ENCODE measurements around the gene LCK.

Gene LCK

DNA sequence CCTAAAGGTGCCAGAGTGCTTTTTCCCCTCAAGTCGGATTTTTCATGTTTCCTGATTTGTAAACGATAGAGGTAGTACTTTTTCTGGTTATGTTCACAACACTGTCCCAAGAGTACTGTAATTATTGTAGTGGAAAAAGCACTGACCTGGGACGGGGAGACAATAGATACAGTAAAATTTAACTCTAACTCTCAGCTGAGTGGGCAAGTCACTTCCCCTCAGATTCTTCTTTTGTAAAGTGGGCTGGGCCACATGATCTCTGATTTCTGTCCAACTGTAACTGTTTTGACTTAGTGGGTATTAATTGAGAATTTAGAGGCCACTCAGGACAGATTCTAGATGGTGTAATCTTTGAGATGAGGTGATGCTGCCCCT is 65.8 kb downstream of the LCK start:
- TF ChIP-seq, protein P1, sequence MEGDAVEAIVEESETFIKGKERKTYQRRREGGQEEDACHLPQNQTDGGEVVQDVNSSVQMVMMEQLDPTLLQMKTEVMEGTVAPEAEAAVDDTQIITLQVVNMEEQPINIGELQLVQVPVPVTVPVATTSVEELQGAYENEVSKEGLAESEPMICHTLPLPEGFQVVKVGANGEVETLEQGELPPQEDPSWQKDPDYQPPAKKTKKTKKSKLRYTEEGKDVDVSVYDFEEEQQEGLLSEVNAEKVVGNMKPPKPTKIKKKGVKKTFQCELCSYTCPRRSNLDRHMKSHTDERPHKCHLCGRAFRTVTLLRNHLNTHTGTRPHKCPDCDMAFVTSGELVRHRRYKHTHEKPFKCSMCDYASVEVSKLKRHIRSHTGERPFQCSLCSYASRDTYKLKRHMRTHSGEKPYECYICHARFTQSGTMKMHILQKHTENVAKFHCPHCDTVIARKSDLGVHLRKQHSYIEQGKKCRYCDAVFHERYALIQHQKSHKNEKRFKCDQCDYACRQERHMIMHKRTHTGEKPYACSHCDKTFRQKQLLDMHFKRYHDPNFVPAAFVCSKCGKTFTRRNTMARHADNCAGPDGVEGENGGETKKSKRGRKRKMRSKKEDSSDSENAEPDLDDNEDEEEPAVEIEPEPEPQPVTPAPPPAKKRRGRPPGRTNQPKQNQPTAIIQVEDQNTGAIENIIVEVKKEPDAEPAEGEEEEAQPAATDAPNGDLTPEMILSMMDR (IDR thresholded peaks at IDR 0.05; ENCODE audit: insufficient read depth, low read depth, low read length, missing control alignments), result no peak
- no peak for DNase-seq (ENCODE audit: low read depth)
- no peak overlapping the region for H3K4me3 ChIP-seq (ENCODE audit: low read length)

- H3K4me3 ChIP-seq (ENCODE audit: low read length), result no peak overlapping the region
- TF ChIP-seq, protein P1 (IDR thresholded peaks at IDR 0.05; ENCODE audit: insufficient read depth, low read depth, low read length, missing control alignments), result no peak
Measured at GRCh38 chr1:32318127-32318869, 67.2 kb downstream of the LCK start.

GRCh38 chr1:32321712-32322291 is 70.7 kb downstream of the LCK start:
- TF ChIP-seq, protein P1 (IDR thresholded peaks at IDR 0.05; ENCODE audit: insufficient read depth, low read depth, low read length, missing control alignments), result no peak
- no peak for DNase-seq (ENCODE audit: low read depth)
- H3K4me3 ChIP-seq (ENCODE audit: low read length), result no peak overlapping the region

More at GRCh38 chr1:32318127-32318869, 67.2 kb downstream of the LCK start:
- no peak for DNase-seq (ENCODE audit: low read depth)

GRCh38 chr1:32327204-32327603 is 76.1 kb downstream of the LCK start:
- no peak overlapping the region for H3K4me3 ChIP-seq (ENCODE audit: low read length)
- TF ChIP-seq, protein P1 (IDR thresholded peaks at IDR 0.05; ENCODE audit: insufficient read depth, low read depth, low read length, missing control alignments), result no peak
- no peak for DNase-seq (ENCODE audit: low read depth)

DNA sequence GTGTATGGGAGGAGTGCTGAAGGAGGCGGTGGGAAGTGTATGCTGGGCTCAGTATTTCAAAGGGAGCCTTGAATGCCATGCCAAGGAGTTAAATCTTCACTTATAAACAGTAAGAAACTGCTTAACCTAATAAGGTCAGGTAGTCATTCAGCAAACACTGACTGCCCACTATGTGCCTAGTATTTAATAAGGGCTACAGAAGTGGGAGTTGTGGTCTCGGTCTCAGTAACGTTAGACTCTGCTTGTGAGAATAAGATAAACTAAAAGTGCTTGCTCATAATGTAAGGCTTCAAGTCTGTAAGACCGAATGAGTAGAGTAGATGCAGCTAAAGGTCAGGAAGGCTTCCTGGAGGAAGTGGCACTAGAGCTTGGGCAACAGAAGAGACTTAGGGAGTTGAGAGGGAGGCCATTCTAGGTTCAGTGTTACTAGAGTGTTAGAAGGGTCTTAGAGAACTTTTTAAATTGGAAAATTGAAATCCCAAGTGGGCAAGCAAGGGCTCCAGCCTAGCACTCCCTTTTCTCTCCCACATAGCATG is 78.9 kb downstream of the LCK start:
- TF ChIP-seq, protein P1 (IDR thresholded peaks at IDR 0.05; ENCODE audit: insufficient read depth, low read depth, low read length, missing control alignments), result no peak
- H3K4me3 ChIP-seq (ENCODE audit: low read length), result no peak overlapping the region
- no peak for DNase-seq (ENCODE audit: low read depth)

GRCh38 chr1:32330558-32331151 is 79.6 kb downstream of the LCK start:
- no peak overlapping the region for H3K4me3 ChIP-seq (ENCODE audit: low read length)
- DNase-seq (ENCODE audit: low read depth), result no peak
- TF ChIP-seq, protein P1 (IDR thresholded peaks at IDR 0.05; ENCODE audit: insufficient read depth, low read depth, low read length, missing control alignments), result no peak

Measured in epithelial cell of esophagus (primary cell).